H1 (cell line): ENCODE results near the gene TMEM252. TPM values are rescaled to one million over a fixed set of nuclear protein-coding genes. Genes with fewer than 3 reads are reported as not detected.

Experiments
- CTCF ChIA-PET: fragments of 300-600 bp; sonication (Branson Sonifier 250); formaldehyde crosslinking; loops from one replicate; lab custom pipeline; 2021; ENCODE audit not compliant: partially characterized antibody; lab: Charles Lee
- POLR2A ChIA-PET: fragments of 300-600 bp; sonication (Branson Sonifier 250); formaldehyde crosslinking; loops from one replicate; lab custom pipeline; 2021; ENCODE audit warnings: inconsistent platforms; ENCODE audit not compliant: partially characterized antibody; lab: Charles Lee
- DNase-seq, 2 experiments: peaks; one replicate each; pipeline versions ENCODE4 v3.0.0 to v3.0.0-alpha.2; 2010 to 2022; ENCODE audit warnings: low spot score in 2 of 2, low read depth in 1 of 2, mixed read lengths in 1 of 2
- FAIRE-seq: peaks from 2 replicates; lab custom pipeline; 2011; peaks lifted over from hg19 to GRCh38; lab: Jason Lieb, UNC
- H2AFZ ChIP-seq: 2 replicates; pipeline ENCODE4 v1.8.1; 2012; ENCODE audit warnings: low read length, inconsistent platforms
- H2AK5ac ChIP-seq: 2 replicates; pipeline ENCODE4 v1.6.1; 2013; ENCODE audit warnings: low read depth, low read length
- H2BK120ac ChIP-seq: replicated peaks from 2 replicates; pipeline ENCODE3; 2013; ENCODE audit warnings: low read depth, low read length, inconsistent platforms
- H2BK12ac ChIP-seq: 2 replicates; pipeline ENCODE4 v1.6.1; 2013; ENCODE audit warnings: low read depth, low read length
- H2BK15ac ChIP-seq: 2 replicates; pipeline ENCODE4 v1.6.1; 2013; ENCODE audit warnings: low read length
- H2BK20ac ChIP-seq: 2 replicates; pipeline ENCODE4 v1.6.1; 2013; ENCODE audit warnings: low read length
- H2BK5ac ChIP-seq: 2 replicates; pipeline ENCODE4 v1.6.1; 2013; ENCODE audit warnings: low read depth, low read length
- H3K14ac ChIP-seq: 2 replicates; pipeline ENCODE4 v1.6.1; 2013; ENCODE audit warnings: inconsistent platforms; ENCODE audit not compliant: insufficient read length
- H3K18ac ChIP-seq: 2 replicates; pipeline ENCODE4 v1.6.1; 2013; ENCODE audit warnings: low read length; ENCODE audit errors: extremely low read depth
- H3K23ac ChIP-seq: 2 replicates; pipeline ENCODE4 v1.6.1; 2013; ENCODE audit warnings: inconsistent platforms; ENCODE audit not compliant: insufficient read length
- H3K23me2 ChIP-seq: 2 replicates; pipeline ENCODE4 v1.6.1; 2013; ENCODE audit warnings: low read depth, low read length
- H3K27ac ChIP-seq: 2 replicates; pipeline ENCODE4 v1.6.1; 2011; ENCODE audit warnings: low read depth, low read length, inconsistent platforms
- H3K27me3 ChIP-seq, 4 experiments: replicated peaks in 1 of 4; 1 replicate in 1 of 4; 2 replicates in 3 of 4; pipeline versions ENCODE4 v1.6.1 to v1.8.1; 2011 to 2013; ENCODE audit warnings: low read length in 3 of 4, mild to moderate bottlenecking in 3 of 4, inconsistent platforms in 2 of 4, mixed read lengths in 2 of 4, moderate library complexity in 1 of 4; ENCODE audit not compliant: control insufficient read depth in 3 of 4, insufficient read depth in 3 of 4; ENCODE audit errors: extremely low read depth in 1 of 4
- H3K36me3 ChIP-seq, 4 experiments: 2 replicates each; pipeline versions ENCODE4 v1.6.1 to v1.8.1; 2011 to 2013; ENCODE audit warnings: mild to moderate bottlenecking in 4 of 4, low read length in 3 of 4, moderate library complexity in 2 of 4, control low read depth in 1 of 4, inconsistent platforms in 1 of 4; ENCODE audit not compliant: insufficient read depth in 4 of 4, control insufficient read depth in 2 of 4
- H3K4ac ChIP-seq: replicated peaks from 2 replicates; pipeline ENCODE3; 2013; ENCODE audit warnings: low read length, low read depth, mixed read lengths, inconsistent platforms; ENCODE audit not compliant: insufficient read length
- H3K4me1 ChIP-seq, 4 experiments: replicated peaks in 1 of 4; 1 replicate in 1 of 4; 2 replicates in 3 of 4; pipeline versions ENCODE4 v1.6.1 to v1.8.1; 2011 to 2013; ENCODE audit warnings: low read length in 3 of 4, inconsistent platforms in 2 of 4, mixed read lengths in 1 of 4; ENCODE audit not compliant: insufficient read depth in 4 of 4, control insufficient read depth in 3 of 4
- H3K4me2 ChIP-seq, 2 experiments: 2 replicates each; pipeline versions ENCODE4 v1.6.1 to v1.8.1; 2011 to 2013; ENCODE audit warnings: low read depth in 2 of 2, low read length in 2 of 2, control low read depth in 1 of 2, inconsistent platforms in 1 of 2, mild to moderate bottlenecking in 1 of 2; ENCODE audit not compliant: insufficient read depth in 1 of 2
- H3K4me3 ChIP-seq, 4 experiments: fragments of 200-600, 300-600 bp in 1 of 4; sonication (generic), shearing (Covaris generic), sonication (Bioruptor Twin) in 1 of 4; 2 replicates each; pipeline versions ENCODE4 v1.5.1 to v1.8.1; 2011 to 2016; ENCODE audit warnings: low read length in 4 of 4, low read depth in 3 of 4, control low read depth in 2 of 4, inconsistent platforms in 2 of 4, mild to moderate bottlenecking in 2 of 4, mixed read lengths in 1 of 4, moderate library complexity in 1 of 4; ENCODE audit not compliant: insufficient read depth in 2 of 4; ENCODE audit errors: extremely low read depth in 1 of 4
- H3K56ac ChIP-seq: replicated peaks from 2 replicates; pipeline ENCODE3; 2013; ENCODE audit warnings: low read depth, mild to moderate bottlenecking, mixed read lengths, low read length, inconsistent platforms; ENCODE audit not compliant: insufficient read length
- H3K79me1 ChIP-seq: 2 replicates; pipeline ENCODE4 v1.6.1; 2013; ENCODE audit warnings: low read depth, low read length, control low read depth
- H3K79me2 ChIP-seq, 2 experiments: 2 replicates each; pipeline versions ENCODE4 v1.6.1 to v1.8.1; 2012 to 2013; ENCODE audit warnings: low read length in 2 of 2, mild to moderate bottlenecking in 2 of 2, inconsistent platforms in 1 of 2; ENCODE audit not compliant: insufficient read depth in 2 of 2, control insufficient read depth in 1 of 2
- H3K9ac ChIP-seq, 4 experiments: replicated peaks in 1 of 4; 1 replicate in 1 of 4; 2 replicates in 3 of 4; pipeline versions ENCODE4 v1.6.1 to v1.8.1; 2011 to 2013; ENCODE audit warnings: low read depth in 3 of 4, low read length in 3 of 4, control low read depth in 2 of 4, mild to moderate bottlenecking in 2 of 4, moderate library complexity in 2 of 4, inconsistent platforms in 1 of 4; ENCODE audit errors: extremely low read depth in 1 of 4
- H3K9me3 ChIP-seq, 2 experiments: 2 replicates each; pipeline versions ENCODE4 v1.6.1 to v1.8.1; 2012 to 2013; ENCODE audit warnings: mild to moderate bottlenecking in 2 of 2, moderate library complexity in 2 of 2, control low read depth in 1 of 2, inconsistent platforms in 1 of 2, low read depth in 1 of 2, low read length in 1 of 2, mixed read lengths in 1 of 2; ENCODE audit not compliant: insufficient read depth in 2 of 2
- H4K20me1 ChIP-seq, 2 experiments: replicated peaks in 1 of 2; 2 replicates each; pipeline versions ENCODE3 to v1.8.1; 2011 to 2013; ENCODE audit warnings: inconsistent platforms in 2 of 2, low read length in 2 of 2, mild to moderate bottlenecking in 1 of 2; ENCODE audit not compliant: insufficient read depth in 2 of 2, control insufficient read depth in 1 of 2
- H4K5ac ChIP-seq: 2 replicates; pipeline ENCODE4 v1.6.1; 2013; ENCODE audit warnings: low read length, low read depth, mixed read lengths, inconsistent platforms; ENCODE audit not compliant: insufficient read length
- H4K8ac ChIP-seq: 2 replicates; pipeline ENCODE4 v1.8.0; 2013; ENCODE audit warnings: mild to moderate bottlenecking, moderate library complexity, low read length, inconsistent platforms; ENCODE audit not compliant: insufficient read depth; ENCODE audit errors: extremely low read depth
- H4K91ac ChIP-seq: replicated peaks from 2 replicates; pipeline ENCODE3; 2013; ENCODE audit warnings: low read length, mixed read lengths, inconsistent platforms; ENCODE audit not compliant: insufficient read length
- CHD2 ChIP-seq: IDR thresholded peaks from 2 replicates; pipeline ENCODE4 v1.6.1; 2012; ENCODE audit warnings: low read length, improper control_type of control experiment
- KDM1A ChIP-seq: fragments of 200-600, 300-600 bp; sonication (generic); IDR thresholded peaks from 2 replicates; pipeline ENCODE4 v1.7.1; 2016; ENCODE audit warnings: mild to moderate bottlenecking, low read length, borderline replicate concordance
- MAFK ChIP-seq: IDR thresholded peaks from 2 replicates; pipeline ENCODE4 v1.6.1; 2012; ENCODE audit warnings: low read depth, mild to moderate bottlenecking, improper control_type of control experiment, low read length
- NRF1 ChIP-seq: IDR thresholded peaks from 2 replicates; pipeline ENCODE4 v1.6.1; 2011; ENCODE audit warnings: mild to moderate bottlenecking, low read depth, low read length, improper control_type of control experiment
- RFX5 ChIP-seq: IDR thresholded peaks from 2 replicates; pipeline ENCODE4 v1.6.1; 2011; ENCODE audit warnings: low read depth, low read length, improper control_type of control experiment, borderline replicate concordance
- SIN3A ChIP-seq, 2 experiments: IDR thresholded peaks in 1 of 2; conservative IDR thresholded peaks in 1 of 2; 2 replicates each; pipeline ENCODE4 v1.6.1; 2011 to 2012; ENCODE audit warnings: low read length in 2 of 2, improper control_type of control experiment in 1 of 2, low read depth in 1 of 2, mild to moderate bottlenecking in 1 of 2
- WGBS, 2 experiments: shearing (Covaris generic) in 1 of 2; methylation state at CpG; one replicate each; pipeline versions ENCODE4 v1.1.6 to v1.1.7; 2013 to 2015; ENCODE audit warnings: low lambda C conversion rate in 2 of 2, mixed read lengths in 2 of 2, inconsistent platforms in 1 of 2, low coverage in 1 of 2, missing lambda C conversion rate in 1 of 2; ENCODE audit not compliant: insufficient replicate concordance in 2 of 2, insufficient coverage in 1 of 2, insufficient read length in 1 of 2; ENCODE audit errors: extremely low coverage in 1 of 2, missing lambda C conversion rate in 1 of 2; 5-methylcytosine and 5-hydroxymethylcytosine counted together
- polyA plus RNA-seq, 7 experiments: library from polyadenylated mRNA; depleted of rRNA in 3 of 7; stranded (reverse) in 5 of 7; unstranded in 2 of 7; fragments of >200 nt in 5 of 7; fragments of 200-250 nt in 2 of 7; gene quantifications; 1 replicate in 5 of 7; 2 replicates in 1 of 7; 4 replicates in 1 of 7; pipeline versions ENCODE4 v1.2.1 to v1.2.3, GENCODE V29; 2011 to 2013; ENCODE audit warnings: missing spikeins in 2 of 7, mixed read lengths in 2 of 7
- total RNA-seq: library from RNA; stranded (reverse); fragmentation: NEBNext Ultra II Directional; extraction: Animal tissue kit (Norgen Biotek cat#: 25700); gene quantifications from 2 replicates; pipeline ENCODE4 v1.2.1, GENCODE V29; 2021

TMEM252 gene
- total and polyA plus RNA-seq, 2 of the 8 experiments (the other 6 are each of a cell fraction or from before 2014, with no cell fraction given): not detected

DNA sequence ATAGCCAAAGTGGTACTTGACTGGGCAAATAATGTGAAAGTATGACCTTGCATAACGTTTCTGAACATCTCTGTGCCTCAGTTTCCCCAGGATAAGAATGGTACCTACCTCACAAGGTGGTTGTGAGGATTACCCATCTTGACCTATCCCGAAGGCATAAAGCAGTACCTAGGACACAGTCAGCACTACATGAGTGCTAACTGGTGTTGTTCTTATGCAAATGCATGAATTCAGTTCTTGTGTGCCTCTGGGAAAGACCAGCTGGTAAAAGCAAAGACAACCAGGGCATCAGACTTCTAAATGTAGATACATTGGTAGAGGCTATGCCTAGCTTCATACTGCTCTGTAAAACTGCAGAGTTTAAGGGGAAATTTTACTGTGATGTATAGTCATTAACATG lies 21.8 kb upstream of the TMEM252 start:
- CTCF ChIA-PET: interaction anchor here (0.7 to 4.2 kb wide), 10 partner anchors 10 to 145 kb away, joined by 3 to 22 read pairs (median 4); partner anchors contain the start of gene TMEM252
- H3K27me3 ChIP-seq: peaks cover 0 to 5% (median 0%) of the 10 kb centered on the region in 4 experiments; a peak in 2 of 7 replicates
- H4K5ac ChIP-seq: no peak overlapping the region

More for the DNA sequence above, 21.8 kb upstream of the TMEM252 start:
- POLR2A ChIA-PET: no interaction called here
- no peak overlapping the region for H3K4me3 ChIP-seq
- H4K91ac ChIP-seq: no peak overlapping the region
- no peak overlapping the region for H2BK5ac ChIP-seq
- no peaks in the 10 kb centered on the region for H3K79me1 ChIP-seq
- H4K20me1 ChIP-seq: no peaks in the 10 kb centered on the region
- H3K14ac ChIP-seq: no peak overlapping the region
- no peak overlapping the region for H3K4ac ChIP-seq
- no peak overlapping the region for H4K8ac ChIP-seq
- no peak overlapping the region for H3K56ac ChIP-seq
- H3K4me2 ChIP-seq: peak overlapping the region in 1 of 2 experiments; percentile 3; a peak in 1 of 4 replicates
- H3K9me3 ChIP-seq: no peaks in the 10 kb centered on the region
- H3K9ac ChIP-seq: no peak overlapping the region
- H3K4me1 ChIP-seq: peaks cover 2 to 16% (median 6%) of the 10 kb centered on the region in 4 experiments; a peak in 6 of 7 replicates
- H2BK15ac ChIP-seq: no peak overlapping the region
- no peak overlapping the region for H2BK20ac ChIP-seq
- TF ChIP-seq KDM1A (0 out of 2 replicates have a peak, but pooled peaks have one; percentile 26), NRF1 (no peak), SIN3A (conservative IDR thresholded peaks at IDR 0.05 in 1 of 2, IDR thresholded peaks at IDR 0.05 in 1 of 2; ENCODE audit: low read depth in 1 of 2, low read length in 2 of 2) (0 out of 4 replicates have a peak, but pooled peaks of 1 of the 2 experiments have one; percentile 37), RFX5 (no peak), MAFK (0 out of 2 replicates have a peak, but pooled peaks have one; percentile 8), CHD2 (no peak)
- TF ChIP-seq, all 59 proteins: peak for 3
- H3K23ac ChIP-seq: no peak overlapping the region
- FAIRE-seq: peak; percentile 93
- H2BK12ac ChIP-seq: no peak overlapping the region
- H2BK120ac ChIP-seq: no peak overlapping the region
- H3K18ac ChIP-seq: no peak overlapping the region
- no peaks in the 10 kb centered on the region for H3K23me2 ChIP-seq
- H3K36me3 ChIP-seq: no peaks in the 10 kb centered on the region
- no peak overlapping the region for H3K27ac ChIP-seq
- no peak for DNase-seq
- no peak overlapping the region for H2AK5ac ChIP-seq
- no peaks in the 10 kb centered on the region for H3K79me2 ChIP-seq
- no peak overlapping the region for H2AFZ ChIP-seq
- 52% methylated on average over 2 of the region's 2 CpGs; no CpG with 5 or more reads in 1 of the 2 experiments for WGBS, 2 experiments
